SU-DHL-6 (cell line): ENCODE results near the gene DCLK1.
"Not testable (repeated sequence)": the region's sequence is repeated elsewhere in the genome, so short reads cannot be mapped to it uniquely, and the experiment has no call there.

ENCODE experiments used
- H2AFZ ChIP-seq: fragments of 200-600 bp; sonication (generic); 2 replicates; pipeline ENCODE4 v1.6.1; 2014; ENCODE audit warnings: low read depth, mild to moderate bottlenecking, moderate library complexity, mixed read lengths, antibody characterized with exemption, low read length; ENCODE audit not compliant: severe bottlenecking
- H3F3A ChIP-seq: fragments of 200-600 bp; shearing (Covaris generic); 2 replicates; pipeline ENCODE4 v1.6.0; 2016; ENCODE audit warnings: antibody characterized with exemption, mild to moderate bottlenecking; ENCODE audit not compliant: insufficient read depth
- H3K27ac ChIP-seq: fragments of 200-600 bp; sonication (generic); 2 replicates; pipeline ENCODE4 v1.5.1; 2016; ENCODE audit warnings: low read depth, mild to moderate bottlenecking, low read length, moderate library complexity, mixed read lengths
- H3K27me3 ChIP-seq: fragments of 200-600 bp; sonication (generic), shearing (Covaris generic); 2 replicates; pipeline ENCODE4 v1.6.0; 2014; ENCODE audit warnings: mild to moderate bottlenecking, low read length
- H3K36me3 ChIP-seq: fragments of 200-600 bp; sonication (generic); 2 replicates; pipeline ENCODE4 v1.6.1; 2014; ENCODE audit warnings: mild to moderate bottlenecking, low read length, mixed read lengths
- H3K4me2 ChIP-seq: fragments of 300-600, 200-600 bp; shearing (Covaris generic), sonication (generic); 2 replicates; pipeline ENCODE4 v1.6.0; 2014; ENCODE audit warnings: low read length, low read depth, mild to moderate bottlenecking; ENCODE audit not compliant: poor library complexity, severe bottlenecking
- H3K4me3 ChIP-seq: fragments of 200-600 bp; sonication (generic); 2 replicates; pipeline ENCODE4 v1.5.1; 2014; ENCODE audit warnings: antibody characterized with exemption, low read length, mild to moderate bottlenecking, mixed read lengths; ENCODE audit not compliant: insufficient read depth, poor library complexity, severe bottlenecking
- H3K79me2 ChIP-seq: fragments of 200-600 bp; sonication (generic); 2 replicates; pipeline ENCODE4 v1.6.1; 2014; ENCODE audit warnings: mild to moderate bottlenecking, low read length, moderate library complexity; ENCODE audit not compliant: insufficient read depth
- H3K9ac ChIP-seq: fragments of 200-600 bp; sonication (generic); 2 replicates; pipeline ENCODE4 v1.7.0; 2014; ENCODE audit warnings: mild to moderate bottlenecking, low read length
- H3K9me2 ChIP-seq: fragments of 200-600 bp; sonication (generic); replicated peaks from 2 replicates; pipeline ENCODE4 v1.6.1; 2014; ENCODE audit warnings: low read length; ENCODE audit not compliant: insufficient read depth
- H3K9me3 ChIP-seq: fragments of 200-600 bp; sonication (generic); 2 replicates; pipeline ENCODE4 v1.6.1; 2014; ENCODE audit warnings: low read length, mixed read lengths; ENCODE audit not compliant: insufficient read depth
- H4K20me1 ChIP-seq: fragments of 200-600 bp; sonication (generic); 2 replicates; pipeline ENCODE4 v1.6.1; 2014; ENCODE audit warnings: low read depth, mild to moderate bottlenecking, antibody characterized with exemption, low read length, moderate library complexity, mixed read lengths
- CTCF ChIP-seq: fragments of 200-600 bp; sonication (generic); IDR thresholded peaks from one replicate; pipeline ENCODE4 v1.5.1; 2017; ENCODE audit warnings: antibody characterized with exemption, mild to moderate bottlenecking, low read length, moderate library complexity; ENCODE audit not compliant: insufficient read depth, poor library complexity, severe bottlenecking
- EZH2phosphoT487 ChIP-seq: fragments of 200-600 bp; sonication (generic), shearing (Covaris generic); conservative IDR thresholded peaks from 2 replicates; pipeline ENCODE4 v1.6.1; 2018; ENCODE audit warnings: mild to moderate bottlenecking, antibody characterized with exemption, low read length, moderate library complexity, mixed read lengths

The DCLK1 gene

GRCh38 chr13:36074659-36075058 is 56.5 kb downstream of the DCLK1 start:
- H3K4me2 ChIP-seq = no peak overlapping the region
- no peak overlapping the region for H2AFZ ChIP-seq
- no peak for TF ChIP-seq EZH2phosphoT487
- no peak for TF ChIP-seq CTCF

GRCh38 chr13:36072152-36072935 is 58.8 kb downstream of the DCLK1 start:
- Histone ChIP-seq H3K36me3 (no peaks in the 10 kb centered on the region), H4K20me1 (no peaks in the 10 kb centered on the region), H3K27ac (no peak overlapping the region), H3K4me3 (no peak overlapping the region), H3K9me2 (no peaks in the 10 kb centered on the region), H2AFZ (no peak overlapping the region), H3F3A (no peaks in the 10 kb centered on the region), H3K4me2 (no peak overlapping the region), H3K27me3 (no peaks in the 10 kb centered on the region), H3K9me3 (no peaks in the 10 kb centered on the region), H3K9ac (no peak overlapping the region), H3K79me2 (no peaks in the 10 kb centered on the region)
- TF ChIP-seq EZH2phosphoT487 (no peak), CTCF (no peak)

More at GRCh38 chr13:36074659-36075058, 56.5 kb downstream of the DCLK1 start:
- H3K27me3 ChIP-seq = no peaks in the 10 kb centered on the region
- no peak overlapping the region for H3K9ac ChIP-seq
- H3F3A ChIP-seq = no peaks in the 10 kb centered on the region
- H4K20me1 ChIP-seq = no peaks in the 10 kb centered on the region
- H3K9me2 ChIP-seq = no peaks in the 10 kb centered on the region
- no peaks in the 10 kb centered on the region for H3K79me2 ChIP-seq
- H3K4me3 ChIP-seq = no peak overlapping the region
- H3K36me3 ChIP-seq = no peaks in the 10 kb centered on the region
- H3K27ac ChIP-seq = no peak overlapping the region
- no peaks in the 10 kb centered on the region for H3K9me3 ChIP-seq

GRCh38 chr13:36070504-36071192 is 60.5 kb downstream of the DCLK1 start:
- not testable (repeated sequence) for H4K20me1 ChIP-seq, H3K36me3 ChIP-seq, H3K27ac ChIP-seq, H3K27me3 ChIP-seq, H3K79me2 ChIP-seq, H3K4me3 ChIP-seq, H3K4me2 ChIP-seq, H3K9ac ChIP-seq, H3K9me3 ChIP-seq, H3K9me2 ChIP-seq, H2AFZ ChIP-seq, H3F3A ChIP-seq

- no peaks in the 10 kb centered on the region for H4K20me1 ChIP-seq
These were observed 61.3 kb downstream of the DCLK1 start for GRCh38 chr13:36069881-36070366.

More at GRCh38 chr13:36069881-36070366, 61.3 kb downstream of the DCLK1 start:
- H3K27me3 ChIP-seq = no peaks in the 10 kb centered on the region
- H3K9ac ChIP-seq = no peak overlapping the region
- no peak overlapping the region for H3K4me2 ChIP-seq
- no peaks in the 10 kb centered on the region for H3F3A ChIP-seq
- no peak overlapping the region for H3K27ac ChIP-seq
- no peaks in the 10 kb centered on the region for H3K9me3 ChIP-seq
- TF ChIP-seq EZH2phosphoT487 (no peak), CTCF (no peak)
- no peaks in the 10 kb centered on the region for H3K79me2 ChIP-seq
- no peaks in the 10 kb centered on the region for H3K9me2 ChIP-seq
- H3K36me3 ChIP-seq = no peaks in the 10 kb centered on the region
- H3K4me3 ChIP-seq = no peak overlapping the region
- no peak overlapping the region for H2AFZ ChIP-seq
